Muscle of leg (tissue), 11 donors: ENCODE data around the gene SULT4A1. TPM values are rescaled to one million over a fixed set of nuclear protein-coding genes. Genes with fewer than 3 reads are reported as not detected.

ENCODE experiments used
- DNase-seq: peaks from one replicate; pipeline ENCODE4 v3.0.0; 2013
- H3K27ac ChIP-seq: one replicate; pipeline ENCODE4 v1.5.1; 2013; ENCODE audit warnings: mild to moderate bottlenecking, low read length, control low read depth
- H3K27me3 ChIP-seq: one replicate; pipeline ENCODE4 v1.6.1; 2013; ENCODE audit warnings: low read length; ENCODE audit not compliant: control insufficient read depth, insufficient read depth
- H3K36me3 ChIP-seq: one replicate; pipeline ENCODE4 v1.6.1; 2013; ENCODE audit warnings: low read length; ENCODE audit not compliant: control insufficient read depth, insufficient read depth
- H3K4me1 ChIP-seq: one replicate; pipeline ENCODE4 v1.6.1; 2013; ENCODE audit warnings: low read length; ENCODE audit not compliant: control insufficient read depth, insufficient read depth
- H3K4me3 ChIP-seq: one replicate; pipeline ENCODE4 v1.5.1; 2013; ENCODE audit warnings: low read length, control low read depth
- H3K9me3 ChIP-seq: replicated peaks from 2 replicates; pipeline ENCODE4 v1.6.1; 2013; ENCODE audit warnings: low read depth, low read length; ENCODE audit not compliant: control insufficient read depth
- WGBS: methylation state at CpG from one replicate; pipeline ENCODE4 v1.1.5; 2013; ENCODE audit warnings: missing lambda C conversion rate; ENCODE audit not compliant: insufficient coverage; 5-methylcytosine and 5-hydroxymethylcytosine counted together
- polyA plus RNA-seq, 8 donors: library from polyadenylated mRNA; unstranded; fragments of 120-200 nt; gene quantifications; one replicate each; pipeline versions ENCODE4 v1.2.1 to v1.2.3, GENCODE V29; 2013; ENCODE audit warnings: inconsistent platforms in 1 of 8, low replicate concordance in 1 of 8; ENCODE audit not compliant: insufficient read length in 8 of 8, insufficient read depth in 1 of 8
- total RNA-seq: library from RNA; stranded (reverse); fragments of 120-200 nt; gene quantifications from one replicate; pipeline ENCODE4 v1.2.4, GENCODE V29; 2013

SULT4A1 gene
- total and polyA plus RNA-seq, 9 donors, result 0.92 to 4.3 (median 2.3) TPM

DNA sequence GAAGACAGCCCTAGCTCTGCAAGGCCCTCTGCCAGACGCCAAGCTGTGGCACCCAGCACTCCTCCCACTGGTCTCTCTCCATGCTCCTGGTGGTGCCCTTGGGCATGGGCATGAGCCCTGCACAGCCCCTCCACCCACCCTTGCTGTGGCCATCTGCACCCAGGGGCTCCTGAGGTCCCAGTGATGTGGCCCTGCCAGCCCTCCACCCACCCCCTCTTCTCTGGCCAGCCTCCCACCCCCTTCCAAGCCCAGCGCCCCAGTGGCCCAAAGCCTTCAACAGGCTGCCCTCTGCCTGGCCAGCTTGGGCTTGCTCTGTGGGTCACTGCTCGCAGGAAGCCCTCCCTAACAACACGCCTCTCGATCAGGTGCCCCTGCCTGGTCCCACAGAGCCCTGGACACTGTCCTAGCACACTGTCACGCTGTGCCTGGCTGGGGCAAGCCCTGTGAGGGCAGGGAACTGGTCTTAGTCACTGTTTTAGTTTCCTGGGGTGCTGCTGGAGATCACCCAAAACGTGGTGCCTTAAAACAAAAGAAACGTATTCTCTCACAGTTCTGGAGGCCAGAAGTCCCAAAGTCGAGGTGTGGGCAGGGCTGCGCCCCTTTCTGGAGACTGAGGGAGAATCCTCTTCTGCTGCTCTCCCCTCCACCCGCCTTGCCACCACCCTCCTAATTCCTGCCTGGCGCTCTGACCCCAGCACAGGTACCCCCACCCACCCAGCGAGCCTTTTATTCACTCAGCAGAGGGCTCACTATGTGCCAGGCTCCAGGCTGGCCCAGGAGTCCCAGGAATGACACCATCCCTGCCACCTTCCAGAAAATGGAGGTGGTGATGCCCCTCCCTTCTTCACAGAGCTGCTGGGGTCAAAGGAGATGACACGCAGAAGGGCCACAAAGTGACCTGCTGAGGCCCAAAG is 14.7 kb downstream of the SULT4A1 start:
- H3K9me3 ChIP-seq, result no peaks in the 10 kb centered on the region
- WGBS, result 82% methylated on average over 12 of the region's 14 CpGs
- no peaks in the 10 kb centered on the region for H3K36me3 ChIP-seq
- H3K27ac ChIP-seq, result no peak overlapping the region
- peaks cover 36% of the 10 kb centered on the region for H3K4me1 ChIP-seq
- H3K4me3 ChIP-seq, result no peak overlapping the region
- peaks cover 3% of the 10 kb centered on the region for H3K27me3 ChIP-seq
- DNase-seq, result no peak

DNA sequence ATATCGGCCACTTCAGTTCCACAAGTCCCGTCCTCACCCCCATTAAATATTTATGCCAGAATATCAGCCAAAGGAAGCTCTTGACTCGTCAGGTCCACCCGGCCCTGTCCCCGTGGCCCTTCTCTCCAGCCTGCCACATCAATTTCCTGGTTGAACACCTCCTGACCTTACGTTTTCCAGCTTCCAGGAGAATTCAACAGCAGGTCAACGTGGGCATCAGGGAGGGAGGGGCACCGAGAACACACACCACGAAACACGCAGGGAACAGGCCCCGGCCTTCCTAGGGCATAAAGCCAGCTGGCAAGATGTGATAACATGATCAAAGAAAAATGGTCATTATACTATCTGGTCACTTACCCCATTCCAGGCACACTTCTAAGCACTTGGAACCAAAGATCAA is 15.3 kb downstream of the SULT4A1 start:
- no peak for DNase-seq
- Histone ChIP-seq H3K4me3 (no peak overlapping the region), H3K27ac (no peak overlapping the region), H3K27me3 (peaks cover 3% of the 10 kb centered on the region), H3K36me3 (no peaks in the 10 kb centered on the region), H3K9me3 (no peaks in the 10 kb centered on the region), H3K4me1 (peaks cover 33% of the 10 kb centered on the region)
- WGBS, result 51% methylated on average over 10 of the region's 11 CpGs

DNA sequence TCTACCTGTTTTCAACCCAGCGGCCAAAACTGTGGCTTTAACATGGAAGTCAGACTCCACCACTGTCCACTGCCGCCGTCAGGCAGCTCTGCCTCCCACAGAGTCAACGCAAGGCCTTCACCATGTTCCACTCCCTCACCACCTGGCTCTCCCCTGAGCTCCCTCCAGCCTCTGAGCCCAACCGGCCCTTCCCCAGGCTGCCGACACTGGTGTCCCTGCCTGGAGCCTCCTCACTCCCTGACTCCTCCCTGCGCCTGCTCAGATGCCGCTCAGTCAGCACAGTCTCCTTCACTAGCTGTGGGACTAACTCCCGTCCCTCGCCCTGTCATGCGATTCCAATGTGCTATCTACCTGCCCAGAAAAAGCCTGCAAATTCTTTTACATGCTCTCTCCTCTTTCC is 16.3 kb downstream of the SULT4A1 start:
- Histone ChIP-seq H3K27me3 (no peaks in the 10 kb centered on the region), H3K4me3 (no peak overlapping the region), H3K4me1 (peaks cover 33% of the 10 kb centered on the region), H3K9me3 (no peaks in the 10 kb centered on the region), H3K36me3 (no peaks in the 10 kb centered on the region), H3K27ac (no peak overlapping the region)
- 47% methylated on average over 11 of the region's 11 CpGs for whole genome bisulfite sequencing
- no peak for DNase-seq

GRCh38 chr22:43844560-43845545 is 17.5 kb downstream of the SULT4A1 start:
- DNase-seq, result no peak
- Histone ChIP-seq H3K27ac (no peak overlapping the region), H3K36me3 (no peaks in the 10 kb centered on the region), H3K27me3 (no peaks in the 10 kb centered on the region), H3K4me3 (no peak overlapping the region), H3K4me1 (peaks cover 29% of the 10 kb centered on the region), H3K9me3 (no peaks in the 10 kb centered on the region)
- 78% methylated on average over 31 of the region's 31 CpGs for WGBS

GRCh38 chr22:43843783-43844530 is 18.4 kb downstream of the SULT4A1 start:
- DNase-seq, result no peak
- H3K4me3 ChIP-seq, result no peak overlapping the region
- WGBS, result 85% methylated on average over 13 of the region's 21 CpGs

GRCh38 chr22:43841742-43842141 is 20.6 kb downstream of the SULT4A1 start:
- Histone ChIP-seq H3K4me1 (peaks cover 6% of the 10 kb centered on the region), H3K36me3 (no peaks in the 10 kb centered on the region), H3K4me3 (no peak overlapping the region), H3K27ac (no peak overlapping the region), H3K27me3 (no peaks in the 10 kb centered on the region), H3K9me3 (no peaks in the 10 kb centered on the region)
- DNase-seq, result no peak
- WGBS, result 89% methylated on average over 21 of the region's 21 CpGs

More at GRCh38 chr22:43843783-43844530, 18.4 kb downstream of the SULT4A1 start:
- Histone ChIP-seq H3K4me1 (peaks cover 20% of the 10 kb centered on the region), H3K27ac (no peak overlapping the region), H3K27me3 (no peaks in the 10 kb centered on the region), H3K9me3 (no peaks in the 10 kb centered on the region), H3K36me3 (no peaks in the 10 kb centered on the region)

- Histone ChIP-seq H3K4me3 (no peak overlapping the region), H3K27me3 (no peaks in the 10 kb centered on the region), H3K4me1 (peaks cover 6% of the 10 kb centered on the region), H3K27ac (no peak overlapping the region), H3K9me3 (no peaks in the 10 kb centered on the region), H3K36me3 (no peaks in the 10 kb centered on the region)
- DNase-seq, result no peak
- WGBS, result 72% methylated on average over 16 of the region's 16 CpGs
These were observed 21.5 kb downstream of the SULT4A1 start for GRCh38 chr22:43840851-43841250.

GRCh38 chr22:43840431-43840830 is 21.9 kb downstream of the SULT4A1 start:
- Histone ChIP-seq H3K27me3 (no peaks in the 10 kb centered on the region), H3K4me1 (peaks cover 6% of the 10 kb centered on the region), H3K9me3 (no peaks in the 10 kb centered on the region), H3K36me3 (no peaks in the 10 kb centered on the region), H3K4me3 (no peak overlapping the region), H3K27ac (no peak overlapping the region)
- 83% methylated on average over 13 of the region's 13 CpGs for WGBS
- DNase-seq, result no peak

DNA sequence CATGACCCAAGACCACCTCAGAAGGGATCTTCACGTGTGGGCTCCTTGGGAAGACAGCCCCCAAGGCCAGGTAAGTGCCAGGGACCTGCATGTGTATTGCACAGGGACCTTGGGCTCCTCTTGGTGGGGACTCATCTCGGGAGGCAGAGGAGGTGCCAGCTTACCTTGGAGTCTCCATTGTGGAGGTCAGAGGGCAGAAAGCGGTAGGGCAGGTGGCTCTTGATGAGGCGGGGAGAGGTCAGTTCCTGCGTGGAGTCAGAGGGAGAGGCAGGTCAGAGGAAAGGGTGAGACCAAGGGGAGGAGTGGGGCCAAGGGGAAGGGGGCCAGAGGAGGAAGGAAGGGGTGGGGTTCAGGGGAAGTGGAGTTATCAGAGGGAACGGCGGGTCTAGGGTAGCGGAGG is 22.5 kb downstream of the SULT4A1 start:
- H3K36me3 ChIP-seq, result no peaks in the 10 kb centered on the region
- H3K4me1 ChIP-seq, result peaks cover 9% of the 10 kb centered on the region
- no peak overlapping the region for H3K4me3 ChIP-seq
- no peak for DNase-seq
- H3K27me3 ChIP-seq, result no peaks in the 10 kb centered on the region
- no peak overlapping the region for H3K27ac ChIP-seq
- WGBS, result 61% methylated on average over 8 of the region's 8 CpGs
- H3K9me3 ChIP-seq, result no peaks in the 10 kb centered on the region
